Mammary epithelial cell (primary cell): Measurements from ENCODE around the gene FAM13A.

Experiments
- CTCF ChIP-seq, 2 donors: IDR thresholded peaks in 1 of 2; conservative IDR thresholded peaks in 1 of 2; 2 replicates each; pipeline ENCODE4 v1.5.1; 2011 to 2012; ENCODE audit warnings: inconsistent platforms in 2 of 2, low read length in 2 of 2, mild to moderate bottlenecking in 2 of 2, control low read depth in 1 of 2, low read depth in 1 of 2; ENCODE audit not compliant: insufficient read depth in 1 of 2; ENCODE audit errors: extremely low read depth in 1 of 2
- EZH2 ChIP-seq: IDR thresholded peaks from 2 replicates; pipeline ENCODE4 v1.6.1; 2012; ENCODE audit warnings: low read length, inconsistent platforms, borderline replicate concordance

GRCh38 chr4:88908003-88908402 is 149.0 kb downstream of the FAM13A start:
- TF ChIP-seq CTCF (conservative IDR thresholded peaks at IDR 0.05 in 1 of 2, IDR thresholded peaks at IDR 0.05 in 1 of 2; ENCODE audit: extremely low read depth in 1 of 2, insufficient read depth in 1 of 2, low read depth in 1 of 2, low read length in 2 of 2) (no peak), EZH2 (no peak)
